ENCODE results near the gene LDLRAD4.

LDLRAD4 gene

GRCh38 chr18:13618760-13619438 lies 400.3 kb downstream of the LDLRAD4 start:
- H3K4me3 ChIP-seq (ENCODE audit: low read depth, low read length) = no peak overlapping the region

DNA sequence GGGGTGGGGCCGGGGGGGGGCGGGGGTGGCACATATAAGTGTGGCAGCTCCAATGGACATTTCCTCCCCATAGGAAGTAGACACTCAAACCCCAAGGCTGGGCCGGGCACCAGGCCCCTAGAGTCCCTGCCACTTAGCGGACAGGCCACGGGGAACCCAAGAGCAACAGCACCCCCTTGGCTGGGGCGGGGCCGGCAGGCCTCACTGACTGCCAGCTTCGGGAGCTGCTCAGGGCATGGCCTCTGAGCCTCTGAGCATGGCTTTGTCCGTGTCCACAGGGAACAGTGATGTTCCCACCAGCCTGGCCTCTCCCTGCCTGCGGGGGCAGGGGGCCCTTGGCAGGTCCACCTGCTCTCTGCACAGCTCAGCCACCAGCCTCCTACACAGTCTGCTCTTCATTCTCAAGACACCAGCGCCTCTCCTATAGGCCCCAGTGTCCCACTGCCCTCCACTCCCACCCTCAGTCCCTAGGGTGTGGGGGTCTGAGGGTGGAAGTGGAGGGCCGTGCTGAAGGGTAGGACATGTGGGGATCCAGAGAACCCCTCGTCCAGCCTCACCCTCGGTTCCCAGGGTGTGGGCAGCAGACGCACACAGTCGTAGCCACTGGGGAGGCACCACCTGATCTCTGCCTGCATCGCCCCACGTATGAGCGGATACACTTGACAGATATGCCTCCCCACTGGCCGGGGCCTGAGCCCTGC lies 401.1 kb downstream of the LDLRAD4 start:
- TF ChIP-seq CTCF (IDR thresholded peaks at IDR 0.05; ENCODE audit: low read depth, low read length) = no peak
- H3K4me3 ChIP-seq (ENCODE audit: low read depth, low read length) = no peak overlapping the region

More at GRCh38 chr18:13618760-13619438, 400.3 kb downstream of the LDLRAD4 start:
- no peak for TF ChIP-seq CTCF (IDR thresholded peaks at IDR 0.05; ENCODE audit: low read depth, low read length)

GRCh38 chr18:13620206-13620672 lies 401.7 kb downstream of the LDLRAD4 start:
- TF ChIP-seq CTCF (IDR thresholded peaks at IDR 0.05; ENCODE audit: low read depth, low read length) = no peak

DNA sequence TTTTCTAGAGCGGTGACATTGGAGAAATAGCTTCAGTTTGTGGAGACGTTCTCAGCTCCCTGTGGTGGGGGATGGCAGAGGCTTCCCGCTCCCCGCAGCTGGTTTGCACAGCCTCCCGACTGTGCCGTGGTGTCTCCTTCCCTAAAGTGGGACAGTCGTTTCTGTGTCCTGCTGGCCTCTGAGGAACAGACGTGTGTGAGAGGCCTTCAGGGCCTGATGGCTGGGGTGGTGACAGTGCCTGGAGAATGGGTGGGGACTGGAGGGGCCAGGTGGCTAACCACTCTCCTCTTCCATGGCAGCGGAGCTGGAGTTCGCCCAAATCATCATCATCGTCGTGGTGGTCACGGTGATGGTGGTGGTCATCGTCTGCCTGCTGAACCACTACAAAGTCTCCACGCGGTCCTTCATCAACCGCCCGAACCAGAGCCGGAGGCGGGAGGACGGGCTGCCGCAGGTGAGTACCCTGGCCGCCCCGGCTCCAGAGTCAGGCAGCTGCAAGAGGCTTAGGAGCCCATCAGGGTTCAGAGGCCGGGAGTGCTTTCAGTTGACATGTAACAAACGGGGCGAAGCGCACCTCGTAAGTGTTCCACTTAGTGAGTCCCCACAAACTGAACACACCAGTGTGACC lies 402.4 kb downstream of the LDLRAD4 start:
- TF ChIP-seq CTCF (IDR thresholded peaks at IDR 0.05; ENCODE audit: low read depth, low read length) = no peak

More at GRCh38 chr18:13620206-13620672, 401.7 kb downstream of the LDLRAD4 start:
- no peak overlapping the region for H3K4me3 ChIP-seq (ENCODE audit: low read depth, low read length)

DNA sequence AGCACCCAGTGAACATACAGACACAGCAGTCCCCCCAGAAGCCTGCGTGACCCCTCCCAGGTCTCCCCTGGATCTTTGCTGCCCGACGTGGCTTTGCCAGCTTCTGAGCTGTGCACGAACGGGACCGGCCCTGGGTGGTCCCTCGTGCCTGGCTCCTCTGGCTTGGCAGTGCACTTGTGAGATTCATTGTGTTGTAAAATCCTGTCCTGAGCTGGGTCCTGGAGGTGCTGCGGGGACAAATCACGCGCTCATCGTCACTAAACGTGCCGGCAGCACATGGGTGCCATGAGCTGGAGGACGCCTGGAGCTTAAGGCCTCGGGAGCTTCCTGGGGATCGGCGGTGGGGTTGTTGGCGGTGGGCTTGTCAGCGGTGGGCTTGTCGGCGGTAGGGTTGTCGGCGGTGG lies 402.9 kb downstream of the LDLRAD4 start:
- no peak overlapping the region for H3K4me3 ChIP-seq (ENCODE audit: low read depth, low read length)
- TF ChIP-seq CTCF (IDR thresholded peaks at IDR 0.05; ENCODE audit: low read depth, low read length) = no peak

More for the DNA sequence above, 402.4 kb downstream of the LDLRAD4 start:
- H3K4me3 ChIP-seq (ENCODE audit: low read depth, low read length) = no peak overlapping the region

DNA sequence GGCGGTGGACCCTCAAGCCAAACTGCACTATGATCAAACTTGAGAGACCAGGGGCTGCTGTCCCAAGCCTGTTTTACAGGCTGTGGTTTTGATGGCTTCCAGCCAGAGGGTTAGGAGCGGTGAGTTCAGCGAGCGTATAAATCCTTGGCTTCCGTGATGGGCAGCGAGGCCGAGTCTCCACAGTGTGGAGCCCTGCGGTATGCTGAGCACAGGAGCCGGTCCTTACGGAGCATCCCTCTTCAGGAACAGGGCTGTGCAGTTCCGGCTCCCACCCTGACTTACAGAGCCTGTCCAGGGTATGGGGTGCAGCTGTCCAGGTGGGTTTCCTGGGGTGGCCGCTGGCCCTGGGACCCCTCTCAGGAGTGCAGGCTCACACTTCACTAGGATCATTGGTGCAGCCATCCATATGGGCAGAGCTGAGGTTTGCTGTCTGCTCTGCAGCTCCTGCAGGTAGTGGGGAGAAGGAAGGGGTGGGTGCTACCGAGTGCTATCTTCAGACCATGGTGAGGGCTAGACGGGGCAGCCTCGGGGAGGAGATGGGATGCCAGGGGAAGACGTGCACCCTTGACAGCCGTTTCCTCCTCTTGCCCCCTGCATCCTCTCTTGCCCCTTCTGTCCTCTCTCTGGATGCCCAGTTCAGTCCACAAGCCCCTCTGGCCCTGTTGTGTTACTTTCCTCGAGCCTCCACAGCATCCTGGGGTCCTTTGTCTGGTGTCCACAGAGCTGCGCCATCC lies 403.5 kb downstream of the LDLRAD4 start:
- TF ChIP-seq CTCF (IDR thresholded peaks at IDR 0.05; ENCODE audit: low read depth, low read length) = no peak
- no peak overlapping the region for H3K4me3 ChIP-seq (ENCODE audit: low read depth, low read length)
